ENCODE data around the gene MTARC2. TPM values are rescaled to one million over a fixed set of nuclear protein-coding genes. Genes with fewer than 3 reads are reported as not detected.
A peak's percentile ranks its signal among the peaks of the same experiment; 100 is the strongest.

MTARC2 gene
- total and polyA plus RNA-seq, 9 donors, result 12.8 to 80.2 (median 23.6) TPM

DNA sequence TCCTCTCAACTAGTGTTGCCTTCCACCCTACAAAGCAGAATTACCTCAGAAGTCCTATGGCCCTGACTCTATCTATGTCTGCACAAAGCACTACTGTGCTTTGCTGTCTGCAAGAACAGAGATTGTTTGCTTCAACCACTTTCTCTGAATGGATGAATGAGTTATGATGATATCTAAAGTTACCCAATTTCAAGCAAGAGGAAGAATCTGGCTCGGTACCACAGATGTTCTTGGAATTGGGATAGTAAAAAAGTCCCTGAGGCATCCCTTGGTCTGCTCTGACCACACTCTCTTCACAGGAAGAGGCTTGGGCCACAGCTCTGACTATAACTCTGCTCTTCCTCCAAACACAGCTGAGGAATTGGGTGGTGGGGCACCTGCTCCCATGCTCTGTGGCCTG is 69.8 kb downstream of the MTARC2 start:
- no peaks in the 10 kb centered on the region for H3K36me3 ChIP-seq
- intact Hi-C loops (cut with DNase I), result no loop called here
- H3K27me3 ChIP-seq, result no peaks in the 10 kb centered on the region
- H3K9me3 ChIP-seq, result no peaks in the 10 kb centered on the region
- 62 to 86% (median 85%) methylated on average over 1 of the region's 1 CpG for WGBS, 3 donors
- DNase-seq, result no peak
- TF ChIP-seq, protein P1, sequence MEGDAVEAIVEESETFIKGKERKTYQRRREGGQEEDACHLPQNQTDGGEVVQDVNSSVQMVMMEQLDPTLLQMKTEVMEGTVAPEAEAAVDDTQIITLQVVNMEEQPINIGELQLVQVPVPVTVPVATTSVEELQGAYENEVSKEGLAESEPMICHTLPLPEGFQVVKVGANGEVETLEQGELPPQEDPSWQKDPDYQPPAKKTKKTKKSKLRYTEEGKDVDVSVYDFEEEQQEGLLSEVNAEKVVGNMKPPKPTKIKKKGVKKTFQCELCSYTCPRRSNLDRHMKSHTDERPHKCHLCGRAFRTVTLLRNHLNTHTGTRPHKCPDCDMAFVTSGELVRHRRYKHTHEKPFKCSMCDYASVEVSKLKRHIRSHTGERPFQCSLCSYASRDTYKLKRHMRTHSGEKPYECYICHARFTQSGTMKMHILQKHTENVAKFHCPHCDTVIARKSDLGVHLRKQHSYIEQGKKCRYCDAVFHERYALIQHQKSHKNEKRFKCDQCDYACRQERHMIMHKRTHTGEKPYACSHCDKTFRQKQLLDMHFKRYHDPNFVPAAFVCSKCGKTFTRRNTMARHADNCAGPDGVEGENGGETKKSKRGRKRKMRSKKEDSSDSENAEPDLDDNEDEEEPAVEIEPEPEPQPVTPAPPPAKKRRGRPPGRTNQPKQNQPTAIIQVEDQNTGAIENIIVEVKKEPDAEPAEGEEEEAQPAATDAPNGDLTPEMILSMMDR (IDR thresholded peaks at IDR 0.05), result no peak
- no peak for TF ChIP-seq EP300 (IDR thresholded peaks at IDR 0.05)
- no peak for TF ChIP-seq POLR2A (IDR thresholded peaks at IDR 0.05)
- H3K4me3 ChIP-seq, result no peak overlapping the region
- H3K27ac ChIP-seq, result no peak overlapping the region
- H3K4me1 ChIP-seq (ENCODE audit: insufficient read depth), result peaks cover 6% of the 10 kb centered on the region

DNA sequence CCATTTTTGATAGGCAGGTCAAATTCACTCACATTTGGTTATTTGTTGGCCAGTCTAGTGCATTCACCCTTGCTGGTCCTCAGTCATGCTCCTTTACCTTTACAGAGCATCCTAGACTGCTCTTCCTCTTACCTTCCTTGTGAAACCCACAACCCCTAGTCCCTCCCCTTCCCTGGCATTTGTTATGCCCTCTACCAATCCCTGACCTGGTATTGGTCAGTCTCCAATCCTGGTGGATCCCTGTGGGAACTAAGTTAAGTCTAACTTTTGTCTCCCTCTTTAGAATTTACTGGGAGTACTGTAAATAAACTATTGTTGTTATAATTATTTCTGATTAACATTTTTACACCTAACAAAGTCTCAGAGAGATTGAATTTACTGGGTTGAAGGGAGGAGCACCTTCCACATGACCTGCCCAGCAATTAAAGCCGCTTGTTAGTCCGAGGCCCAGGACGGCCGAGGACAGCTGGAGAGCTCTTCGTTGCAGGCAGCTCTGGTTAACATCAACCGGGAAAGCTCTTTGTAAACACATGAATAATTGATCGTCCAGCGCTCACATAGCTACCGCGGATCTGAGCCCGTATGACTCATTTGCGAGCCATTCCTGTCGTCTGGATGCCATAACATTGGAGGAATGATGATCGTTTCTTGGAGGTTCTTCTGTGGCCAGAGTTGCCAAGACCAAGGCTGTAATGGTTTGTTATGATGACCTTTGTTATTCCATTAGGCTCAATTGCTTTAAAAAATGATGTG is 70.5 kb downstream of the MTARC2 start:
- Histone ChIP-seq H3K9me3 (no peaks in the 10 kb centered on the region), H3K36me3 (no peaks in the 10 kb centered on the region), H3K27ac (peak overlapping the region in 1 of 2 donors; percentile 2), H3K4me1 (ENCODE audit: insufficient read depth) (peaks cover 6% of the 10 kb centered on the region), H3K27me3 (no peaks in the 10 kb centered on the region), H3K4me3 (no peak overlapping the region)
- peak in 4 of 5 donors; percentile 37 to 51 (median 43) for DNase-seq
- 2 to 10% (median 8%) methylated on average over 14 of the region's 14 CpGs for WGBS, 3 donors
- TF ChIP-seq, protein P1 (IDR thresholded peaks at IDR 0.05), result no peak
- no peak for TF ChIP-seq POLR2A (IDR thresholded peaks at IDR 0.05)
- TF ChIP-seq EP300 (IDR thresholded peaks at IDR 0.05), result no peak
- intact Hi-C loops (cut with DNase I), result no loop called here

DNA sequence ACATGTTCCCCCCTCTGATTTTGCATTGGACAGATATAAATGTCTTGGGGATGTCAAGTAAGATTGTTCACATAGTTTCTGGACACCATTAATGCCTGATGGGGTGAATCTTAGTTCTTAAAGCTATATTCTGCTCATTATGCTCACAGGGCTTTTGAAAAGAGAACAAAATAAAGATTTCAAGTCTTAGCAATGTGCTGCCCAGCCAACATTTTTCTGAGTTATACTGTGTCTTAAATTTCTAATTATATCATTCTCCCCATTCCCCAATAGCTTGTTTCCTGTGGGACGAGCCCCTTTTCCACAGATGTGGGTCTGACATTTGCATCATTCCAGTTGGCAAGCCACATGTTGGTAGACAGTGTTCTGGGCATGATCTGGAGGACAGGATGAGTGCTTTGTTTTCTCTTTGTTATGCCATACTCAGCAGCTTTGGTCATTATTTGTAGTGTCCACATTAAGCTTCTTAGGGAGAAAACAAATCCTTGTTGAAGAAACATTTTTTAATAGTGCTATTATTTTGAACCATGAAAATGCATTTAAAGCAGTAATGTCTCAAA is 71.4 kb downstream of the MTARC2 start:
- peak overlapping the region in 1 of 2 donors; percentile 4 for H3K27ac ChIP-seq

DNA sequence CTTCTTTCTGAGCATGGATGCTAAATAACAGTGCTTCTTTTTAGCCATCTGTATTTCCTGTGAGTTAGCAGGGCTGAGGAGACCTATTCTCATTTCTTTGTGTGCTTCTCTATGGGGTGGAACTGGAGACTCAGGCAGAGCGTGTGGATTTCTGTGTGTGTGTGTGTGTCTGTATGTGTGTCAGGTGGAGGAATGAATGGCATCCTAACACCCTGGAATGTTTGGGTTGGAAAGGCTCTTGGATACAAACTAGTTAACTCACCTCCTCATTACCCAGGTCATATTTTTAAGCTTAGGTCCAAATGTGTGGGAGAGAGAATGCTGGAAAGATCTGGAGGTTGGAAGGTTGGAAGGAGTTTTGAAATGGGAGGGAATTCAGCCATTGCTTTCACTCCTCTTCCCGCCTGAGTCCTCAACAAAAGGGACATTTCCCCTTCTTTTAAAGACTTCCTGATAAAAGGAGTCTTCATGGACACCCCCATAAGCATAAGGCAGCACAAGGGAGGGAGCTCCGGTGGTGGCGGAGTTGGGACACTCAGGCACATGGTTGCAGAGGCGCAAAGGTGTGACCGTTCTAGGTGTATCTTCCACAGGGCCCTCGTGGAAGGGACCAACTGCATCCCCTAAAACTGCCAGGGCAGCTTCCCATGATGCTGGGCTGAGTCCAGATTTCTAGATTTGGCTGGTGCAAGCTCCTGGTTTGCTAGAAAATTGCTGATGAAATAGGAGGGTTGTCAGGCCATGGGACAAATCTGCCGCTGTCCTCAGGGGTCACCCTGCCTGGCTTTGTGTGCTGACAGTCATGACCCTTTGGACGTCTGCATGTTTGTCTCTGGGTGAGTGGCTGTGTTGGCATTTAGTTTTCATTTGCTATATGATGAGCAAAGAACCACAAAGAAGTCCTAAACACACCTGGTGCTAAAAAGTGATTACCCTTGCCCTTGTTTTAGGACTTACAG is 76.2 kb downstream of the MTARC2 start:
- TF ChIP-seq, protein P1 (IDR thresholded peaks at IDR 0.05), result no peak
- TF ChIP-seq POLR2A (IDR thresholded peaks at IDR 0.05) (no peak), EP300 (IDR thresholded peaks at IDR 0.05) (no peak)
- no peak for DNase-seq
- Histone ChIP-seq H3K27ac (no peak overlapping the region), H3K36me3 (no peaks in the 10 kb centered on the region), H3K27me3 (no peaks in the 10 kb centered on the region), H3K4me3 (no peak overlapping the region), H3K4me1 (ENCODE audit: insufficient read depth) (no peaks in the 10 kb centered on the region), H3K9me3 (no peaks in the 10 kb centered on the region)
- intact Hi-C loops (cut with DNase I), result no loop called here
- WGBS, 3 donors, result 77 to 81% (median 81%) methylated on average over 9 of the region's 9 CpGs

More for the DNA sequence above, 71.4 kb downstream of the MTARC2 start:
- Histone ChIP-seq H3K27me3 (no peaks in the 10 kb centered on the region), H3K4me1 (ENCODE audit: insufficient read depth) (peaks cover 6% of the 10 kb centered on the region), H3K9me3 (no peaks in the 10 kb centered on the region), H3K4me3 (no peak overlapping the region), H3K36me3 (no peaks in the 10 kb centered on the region)
- TF ChIP-seq, protein P1 (IDR thresholded peaks at IDR 0.05), result no peak
- TF ChIP-seq EP300 (IDR thresholded peaks at IDR 0.05) (no peak), POLR2A (IDR thresholded peaks at IDR 0.05) (no peak)
- 5 to 14% (median 11%) methylated on average over 1 of the region's 1 CpG for WGBS, 3 donors
- intact Hi-C loops (cut with DNase I), result no loop called here
- DNase-seq, result no peak
